ENCODE results near the gene DDOST.
"Not testable (repeated sequence)": the region's sequence is repeated elsewhere in the genome, so short reads cannot be mapped to it uniquely, and the experiment has no call there.

The DDOST gene

GRCh38 chr1:20619999-20620398 lies 41.2 kb downstream of the DDOST start:
- no peak for DNase-seq

GRCh38 chr1:20618550-20618949 lies 42.6 kb downstream of the DDOST start:
- no peak for DNase-seq

DNA sequence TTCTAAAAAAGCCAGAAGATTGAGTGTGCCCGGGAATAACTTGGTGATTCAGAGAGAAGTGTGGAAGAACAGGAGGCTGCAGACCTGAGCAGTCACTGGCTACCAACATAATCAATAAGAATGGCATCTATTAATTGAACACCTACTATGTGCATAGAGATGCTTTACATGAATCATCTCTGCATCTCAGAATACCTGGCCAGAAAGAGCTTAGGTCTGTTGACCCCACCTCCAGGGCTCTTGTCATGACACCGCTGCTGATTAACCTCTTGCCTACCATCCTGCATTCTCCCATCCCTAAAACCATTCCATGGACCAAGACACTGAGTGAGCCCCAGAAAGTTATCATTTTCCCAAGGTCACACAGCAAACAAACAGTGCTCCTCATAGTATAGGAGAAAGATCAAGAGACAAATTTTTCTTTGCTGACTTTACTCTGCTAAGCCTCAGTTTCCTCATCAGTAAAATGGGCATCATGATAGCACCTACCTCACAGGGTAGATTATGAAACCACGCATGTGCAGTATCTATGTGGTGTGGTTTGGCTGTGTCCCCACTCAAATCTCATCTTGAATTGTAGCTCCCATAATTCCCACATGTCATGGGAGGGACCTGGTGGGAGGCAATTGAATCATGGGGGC lies 44.2 kb downstream of the DDOST start:
- no peak for DNase-seq

DNA sequence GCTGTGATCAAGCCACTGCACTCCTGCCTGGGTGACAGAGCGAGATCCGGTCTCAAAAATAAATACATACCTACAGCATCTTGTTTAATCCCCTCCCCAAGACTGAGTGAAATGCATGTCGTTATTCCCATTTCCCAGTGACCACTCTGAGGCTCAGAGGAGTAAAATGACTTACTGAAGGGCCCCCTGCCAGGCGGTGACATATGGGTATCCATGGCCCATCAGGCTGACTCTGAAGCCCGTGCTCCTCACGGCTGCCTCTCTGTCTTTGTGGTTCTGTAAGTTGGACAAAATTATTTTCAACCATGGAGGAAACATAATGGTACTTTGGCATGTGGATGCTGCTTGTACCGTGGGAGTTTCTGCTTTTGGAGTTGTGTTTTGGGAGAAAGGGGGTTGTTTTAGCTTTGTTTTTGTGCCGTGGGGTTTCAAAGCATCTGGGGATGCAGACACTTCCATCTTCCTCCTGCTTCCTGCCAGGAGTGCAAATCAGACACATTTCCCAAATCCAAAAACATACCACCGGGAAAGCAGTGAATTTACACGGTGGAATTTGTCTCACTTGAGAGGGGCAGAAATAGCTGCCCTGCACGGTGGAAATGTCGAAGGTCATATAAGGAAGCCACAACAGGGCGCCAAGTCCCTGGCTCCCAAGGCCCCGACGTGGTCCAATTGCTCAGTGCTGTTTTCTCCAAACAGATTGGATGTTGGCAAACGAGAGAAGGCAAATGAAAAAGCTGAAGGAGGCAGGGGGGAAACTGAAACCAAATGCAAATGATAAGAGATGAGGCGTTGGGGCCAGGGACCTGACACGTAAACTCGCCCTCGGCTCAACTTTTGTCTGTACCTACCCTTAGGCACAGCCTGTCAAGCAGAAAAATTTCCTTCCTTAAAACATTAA lies 45.0 kb downstream of the DDOST start:
- DNase-seq: no peak

GRCh38 chr1:20614131-20614579 lies 47.0 kb downstream of the DDOST start:
- DNase-seq: no peak

GRCh38 chr1:20612221-20612746 lies 48.9 kb downstream of the DDOST start:
- no peak for DNase-seq

DNA sequence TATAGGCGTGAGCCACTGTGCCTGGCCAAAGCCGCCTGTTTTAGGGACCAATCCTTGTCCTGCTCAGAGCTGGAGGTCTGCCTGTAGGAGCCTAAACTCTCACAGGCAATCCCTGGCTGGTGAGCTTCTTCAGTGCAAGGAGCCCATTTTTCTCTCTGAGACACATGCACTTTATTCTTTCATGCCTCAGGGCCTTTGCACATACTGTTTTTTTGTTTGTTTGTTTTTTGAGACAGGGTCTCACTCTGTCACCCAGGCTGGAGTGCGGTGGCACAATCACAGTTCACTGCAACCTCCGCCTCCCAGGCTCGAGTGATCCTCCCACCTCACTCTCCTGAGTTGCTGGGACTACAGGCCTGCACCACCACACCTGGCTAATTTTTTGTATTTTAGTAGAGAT lies 49.5 kb downstream of the DDOST start:
- no peak for DNase-seq

GRCh38 chr1:20610970-20611369 lies 50.2 kb downstream of the DDOST start:
- DNase-seq: no peak

DNA sequence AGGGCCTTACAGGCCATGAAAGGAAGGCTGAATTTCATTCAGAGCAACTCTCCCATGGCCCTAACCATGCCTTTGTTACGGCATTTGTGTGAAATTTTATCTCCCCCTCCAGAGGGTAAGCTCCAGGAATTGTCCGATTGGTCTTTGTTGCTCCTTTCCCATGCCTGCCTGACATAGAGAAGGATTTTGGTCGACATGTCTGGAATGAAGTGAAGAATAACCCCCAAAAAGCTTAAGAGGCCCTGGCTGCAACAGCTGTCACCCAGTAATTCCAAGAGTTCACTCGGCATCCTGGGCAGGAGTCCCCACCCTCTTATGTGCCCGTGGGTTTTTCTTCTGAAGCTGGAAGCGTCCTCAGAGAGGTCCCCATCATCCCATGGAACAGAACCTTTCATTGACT lies 51.6 kb downstream of the DDOST start:
- DNase-seq: no peak

GRCh38 chr1:20606801-20607570 lies 54.2 kb downstream of the DDOST start:
- DNase-seq: not testable (repeated sequence)

DNA sequence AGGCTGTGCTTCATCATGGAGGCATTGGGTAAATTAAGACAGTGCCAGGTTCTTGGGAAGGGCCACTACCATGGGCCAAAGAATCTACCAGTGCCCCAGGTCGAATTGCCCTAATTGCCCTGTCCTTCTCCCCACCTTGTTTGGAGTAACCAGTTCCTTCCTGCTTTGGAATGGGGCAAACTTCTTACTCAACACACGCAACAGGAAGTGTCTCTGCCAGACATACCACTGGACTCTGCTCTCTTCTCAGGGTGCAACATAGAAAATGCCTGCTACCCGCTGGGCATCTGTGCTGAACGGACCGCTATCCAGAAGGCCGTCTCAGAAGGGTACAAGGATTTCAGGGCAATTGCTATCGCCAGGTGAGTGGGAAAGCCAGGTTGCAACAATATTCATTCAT lies 56.5 kb downstream of the DDOST start:
- DNase-seq: no peak

- DNase-seq: no peak
Observed at GRCh38 chr1:20603504-20604464, 57.4 kb downstream of the DDOST start.

- no peak for DNase-seq
Observed at GRCh38 chr1:20602851-20603450, 58.2 kb downstream of the DDOST start.

All from activated CD4-positive, alpha-beta T cell treated with anti-CD3 and anti-CD28 coated beads, Interleukin-2, amount 50 U/mL, for 16 hours (primary cell).